H1 (cell line): Measurements from ENCODE around the gene MCUB. TPM values are rescaled to one million over a fixed set of nuclear protein-coding genes. Genes with fewer than 3 reads are reported as not detected.

Source experiments
- CTCF ChIA-PET: fragments of 300-600 bp; sonication (Branson Sonifier 250); formaldehyde crosslinking; loops from one replicate; lab custom pipeline; 2021; ENCODE audit not compliant: partially characterized antibody; lab: Charles Lee
- POLR2A ChIA-PET: fragments of 300-600 bp; sonication (Branson Sonifier 250); formaldehyde crosslinking; loops from one replicate; lab custom pipeline; 2021; ENCODE audit warnings: inconsistent platforms; ENCODE audit not compliant: partially characterized antibody; lab: Charles Lee
- DNase-seq, 2 experiments: peaks; one replicate each; pipeline versions ENCODE4 v3.0.0 to v3.0.0-alpha.2; 2010 to 2022; ENCODE audit warnings: low spot score in 2 of 2, low read depth in 1 of 2, mixed read lengths in 1 of 2
- FAIRE-seq: peaks from 2 replicates; lab custom pipeline; 2011; peaks lifted over from hg19 to GRCh38; lab: Jason Lieb, UNC
- H2AFZ ChIP-seq: 2 replicates; pipeline ENCODE4 v1.8.1; 2012; ENCODE audit warnings: low read length, inconsistent platforms
- H2AK5ac ChIP-seq: 2 replicates; pipeline ENCODE4 v1.6.1; 2013; ENCODE audit warnings: low read depth, low read length
- H2BK120ac ChIP-seq: replicated peaks from 2 replicates; pipeline ENCODE3; 2013; ENCODE audit warnings: low read depth, low read length, inconsistent platforms
- H2BK12ac ChIP-seq: 2 replicates; pipeline ENCODE4 v1.6.1; 2013; ENCODE audit warnings: low read depth, low read length
- H2BK15ac ChIP-seq: 2 replicates; pipeline ENCODE4 v1.6.1; 2013; ENCODE audit warnings: low read length
- H2BK20ac ChIP-seq: 2 replicates; pipeline ENCODE4 v1.6.1; 2013; ENCODE audit warnings: low read length
- H2BK5ac ChIP-seq: 2 replicates; pipeline ENCODE4 v1.6.1; 2013; ENCODE audit warnings: low read depth, low read length
- H3K14ac ChIP-seq: 2 replicates; pipeline ENCODE4 v1.6.1; 2013; ENCODE audit warnings: inconsistent platforms; ENCODE audit not compliant: insufficient read length
- H3K18ac ChIP-seq: 2 replicates; pipeline ENCODE4 v1.6.1; 2013; ENCODE audit warnings: low read length; ENCODE audit errors: extremely low read depth
- H3K23ac ChIP-seq: 2 replicates; pipeline ENCODE4 v1.6.1; 2013; ENCODE audit warnings: inconsistent platforms; ENCODE audit not compliant: insufficient read length
- H3K23me2 ChIP-seq: 2 replicates; pipeline ENCODE4 v1.6.1; 2013; ENCODE audit warnings: low read depth, low read length
- H3K27ac ChIP-seq: 2 replicates; pipeline ENCODE4 v1.6.1; 2011; ENCODE audit warnings: low read depth, low read length, inconsistent platforms
- H3K27me3 ChIP-seq, 4 experiments: replicated peaks in 1 of 4; 1 replicate in 1 of 4; 2 replicates in 3 of 4; pipeline versions ENCODE4 v1.6.1 to v1.8.1; 2011 to 2013; ENCODE audit warnings: low read length in 3 of 4, mild to moderate bottlenecking in 3 of 4, inconsistent platforms in 2 of 4, mixed read lengths in 2 of 4, moderate library complexity in 1 of 4; ENCODE audit not compliant: control insufficient read depth in 3 of 4, insufficient read depth in 3 of 4; ENCODE audit errors: extremely low read depth in 1 of 4
- H3K36me3 ChIP-seq, 4 experiments: 2 replicates each; pipeline versions ENCODE4 v1.6.1 to v1.8.1; 2011 to 2013; ENCODE audit warnings: mild to moderate bottlenecking in 4 of 4, low read length in 3 of 4, moderate library complexity in 2 of 4, control low read depth in 1 of 4, inconsistent platforms in 1 of 4; ENCODE audit not compliant: insufficient read depth in 4 of 4, control insufficient read depth in 2 of 4
- H3K4ac ChIP-seq: replicated peaks from 2 replicates; pipeline ENCODE3; 2013; ENCODE audit warnings: low read length, low read depth, mixed read lengths, inconsistent platforms; ENCODE audit not compliant: insufficient read length
- H3K4me1 ChIP-seq, 4 experiments: replicated peaks in 1 of 4; 1 replicate in 1 of 4; 2 replicates in 3 of 4; pipeline versions ENCODE4 v1.6.1 to v1.8.1; 2011 to 2013; ENCODE audit warnings: low read length in 3 of 4, inconsistent platforms in 2 of 4, mixed read lengths in 1 of 4; ENCODE audit not compliant: insufficient read depth in 4 of 4, control insufficient read depth in 3 of 4
- H3K4me2 ChIP-seq, 2 experiments: 2 replicates each; pipeline versions ENCODE4 v1.6.1 to v1.8.1; 2011 to 2013; ENCODE audit warnings: low read depth in 2 of 2, low read length in 2 of 2, control low read depth in 1 of 2, inconsistent platforms in 1 of 2, mild to moderate bottlenecking in 1 of 2; ENCODE audit not compliant: insufficient read depth in 1 of 2
- H3K4me3 ChIP-seq, 4 experiments: fragments of 200-600, 300-600 bp in 1 of 4; sonication (generic), shearing (Covaris generic), sonication (Bioruptor Twin) in 1 of 4; 2 replicates each; pipeline versions ENCODE4 v1.5.1 to v1.8.1; 2011 to 2016; ENCODE audit warnings: low read length in 4 of 4, low read depth in 3 of 4, control low read depth in 2 of 4, inconsistent platforms in 2 of 4, mild to moderate bottlenecking in 2 of 4, mixed read lengths in 1 of 4, moderate library complexity in 1 of 4; ENCODE audit not compliant: insufficient read depth in 2 of 4; ENCODE audit errors: extremely low read depth in 1 of 4
- H3K56ac ChIP-seq: replicated peaks from 2 replicates; pipeline ENCODE3; 2013; ENCODE audit warnings: low read depth, mild to moderate bottlenecking, mixed read lengths, low read length, inconsistent platforms; ENCODE audit not compliant: insufficient read length
- H3K79me1 ChIP-seq: 2 replicates; pipeline ENCODE4 v1.6.1; 2013; ENCODE audit warnings: low read depth, low read length, control low read depth
- H3K79me2 ChIP-seq, 2 experiments: 2 replicates each; pipeline versions ENCODE4 v1.6.1 to v1.8.1; 2012 to 2013; ENCODE audit warnings: low read length in 2 of 2, mild to moderate bottlenecking in 2 of 2, inconsistent platforms in 1 of 2; ENCODE audit not compliant: insufficient read depth in 2 of 2, control insufficient read depth in 1 of 2
- H3K9ac ChIP-seq, 4 experiments: replicated peaks in 1 of 4; 1 replicate in 1 of 4; 2 replicates in 3 of 4; pipeline versions ENCODE4 v1.6.1 to v1.8.1; 2011 to 2013; ENCODE audit warnings: low read depth in 3 of 4, low read length in 3 of 4, control low read depth in 2 of 4, mild to moderate bottlenecking in 2 of 4, moderate library complexity in 2 of 4, inconsistent platforms in 1 of 4; ENCODE audit errors: extremely low read depth in 1 of 4
- H3K9me3 ChIP-seq, 2 experiments: 2 replicates each; pipeline versions ENCODE4 v1.6.1 to v1.8.1; 2012 to 2013; ENCODE audit warnings: mild to moderate bottlenecking in 2 of 2, moderate library complexity in 2 of 2, control low read depth in 1 of 2, inconsistent platforms in 1 of 2, low read depth in 1 of 2, low read length in 1 of 2, mixed read lengths in 1 of 2; ENCODE audit not compliant: insufficient read depth in 2 of 2
- H4K20me1 ChIP-seq, 2 experiments: replicated peaks in 1 of 2; 2 replicates each; pipeline versions ENCODE3 to v1.8.1; 2011 to 2013; ENCODE audit warnings: inconsistent platforms in 2 of 2, low read length in 2 of 2, mild to moderate bottlenecking in 1 of 2; ENCODE audit not compliant: insufficient read depth in 2 of 2, control insufficient read depth in 1 of 2
- H4K5ac ChIP-seq: 2 replicates; pipeline ENCODE4 v1.6.1; 2013; ENCODE audit warnings: low read length, low read depth, mixed read lengths, inconsistent platforms; ENCODE audit not compliant: insufficient read length
- H4K8ac ChIP-seq: 2 replicates; pipeline ENCODE4 v1.8.0; 2013; ENCODE audit warnings: mild to moderate bottlenecking, moderate library complexity, low read length, inconsistent platforms; ENCODE audit not compliant: insufficient read depth; ENCODE audit errors: extremely low read depth
- H4K91ac ChIP-seq: replicated peaks from 2 replicates; pipeline ENCODE3; 2013; ENCODE audit warnings: low read length, mixed read lengths, inconsistent platforms; ENCODE audit not compliant: insufficient read length
- ASH2L ChIP-seq: fragments of 200-600, 300-600 bp; sonication (generic); IDR thresholded peaks from one replicate; pipeline ENCODE4 v1.7.1; 2017; ENCODE audit warnings: low read length
- EGR1 ChIP-seq: IDR thresholded peaks from 2 replicates; pipeline ENCODE4 v1.6.1; 2011; ENCODE audit warnings: low read depth, low read length, borderline replicate concordance
- ZNF274 ChIP-seq: IDR thresholded peaks from 2 replicates; pipeline ENCODE4 v1.7.0; 2012; ENCODE audit warnings: low read length, borderline replicate concordance; ENCODE audit errors: extremely low read depth
- polyA plus RNA-seq, 7 experiments: library from polyadenylated mRNA; depleted of rRNA in 3 of 7; stranded (reverse) in 5 of 7; unstranded in 2 of 7; fragments of >200 nt in 5 of 7; fragments of 200-250 nt in 2 of 7; gene quantifications; 1 replicate in 5 of 7; 2 replicates in 1 of 7; 4 replicates in 1 of 7; pipeline versions ENCODE4 v1.2.1 to v1.2.3, GENCODE V29; 2011 to 2013; ENCODE audit warnings: missing spikeins in 2 of 7, mixed read lengths in 2 of 7
- total RNA-seq: library from RNA; stranded (reverse); fragmentation: NEBNext Ultra II Directional; extraction: Animal tissue kit (Norgen Biotek cat#: 25700); gene quantifications from 2 replicates; pipeline ENCODE4 v1.2.1, GENCODE V29; 2021

Gene MCUB
- total and polyA plus RNA-seq, 2 of the 8 experiments (the other 6 are each of a cell fraction or from before 2014, with no cell fraction given): 15.2 to 19.4 TPM

- no peak for DNase-seq
- no peak overlapping the region for H3K18ac ChIP-seq
- peaks cover 6 to 62% (median 45%) of the 10 kb centered on the region in 4 experiments; a peak in 7 of 8 replicates for H3K36me3 ChIP-seq
- H3K9ac ChIP-seq: no peak overlapping the region
- TF ChIP-seq ASH2L (no peak), EGR1 (no peak), ZNF274 (no peak)
- TF ChIP-seq, all 59 proteins: peak for 0
- Histone ChIP-seq H3K79me2 (no peaks in the 10 kb centered on the region), H2AFZ (no peak overlapping the region), H2BK12ac (no peak overlapping the region), H3K56ac (no peak overlapping the region), H4K20me1 (no peaks in the 10 kb centered on the region), H3K4me3 (no peak overlapping the region), H4K91ac (no peak overlapping the region), H3K23ac (no peak overlapping the region), H4K8ac (no peak overlapping the region), H2AK5ac (no peak overlapping the region), H3K23me2 (no peaks in the 10 kb centered on the region), H3K14ac (no peak overlapping the region), H3K27ac (no peak overlapping the region), H3K79me1 (no peaks in the 10 kb centered on the region), H3K4ac (no peak overlapping the region), H2BK20ac (no peak overlapping the region), H3K4me1 (no peaks in the 10 kb centered on the region), H2BK120ac (no peak overlapping the region), H3K4me2 (no peak overlapping the region), H2BK5ac (no peak overlapping the region), H4K5ac (no peak overlapping the region), H3K27me3 (no peaks in the 10 kb centered on the region), H2BK15ac (no peak overlapping the region), H3K9me3 (no peaks in the 10 kb centered on the region)
- POLR2A ChIA-PET: no interaction called here
- CTCF ChIA-PET: interaction anchor here (1.0 kb wide), 1 partner anchor 300 kb away, joined by 3 read pairs; no protein-coding TSS in a partner anchor
- FAIRE-seq: no peak
These were observed 27.9 kb upstream of the MCUB start for GRCh38 chr4:109532182-109532581.
